IMR-90 (cell line): ENCODE results near the gene SEC16A. TPM values are rescaled to one million over a fixed set of nuclear protein-coding genes. Genes with fewer than 3 reads are reported as not detected.

Experiments
- ATAC-seq: fragments of 200-7000 bp; cut with Tn5 transposase; 2 replicates; pipeline ENCODE4 v1.9.1; 2020; ENCODE audit warnings: low read depth, mild to moderate bottlenecking, moderate library complexity
- BruUV-seq: library from RNA; stranded (reverse); fragments of 400-500 nt; replicated peaks from 2 replicates; lab custom pipeline; 2021; lab: Mats Ljungman, UMichigan
- CTCF ChIA-PET: fragments of 300-600 bp; formaldehyde crosslinking; extraction: SDS; loops from one replicate; lab custom pipeline; 2021; ENCODE audit warnings: antibody characterized with exemption; lab: Yijun Ruan, JAX
- POLR2A ChIA-PET: fragments of 300-600 bp; sonication (Branson Sonifier 250); formaldehyde crosslinking; loops from one replicate; lab custom pipeline; 2022; ENCODE audit warnings: antibody characterized with exemption; ENCODE audit not compliant: unreplicated experiment; lab: Charles Lee
- DNase-seq: peaks from one replicate; pipeline ENCODE4 v3.0.0; 2013
- H2AFZ ChIP-seq: replicated peaks from 2 replicates; pipeline ENCODE3; 2013; ENCODE audit warnings: low read length, mild to moderate bottlenecking; ENCODE audit not compliant: poor library complexity
- H2AK5ac ChIP-seq: 2 replicates; pipeline ENCODE4 v1.6.1; 2013; ENCODE audit warnings: low read depth, low read length, inconsistent platforms
- H2AK9ac ChIP-seq: replicated peaks from 2 replicates; pipeline ENCODE3; 2013; ENCODE audit warnings: mild to moderate bottlenecking, low read depth, low read length, moderate library complexity; ENCODE audit not compliant: poor library complexity
- H2BK120ac ChIP-seq: 2 replicates; pipeline ENCODE4 v1.6.1; 2013; ENCODE audit warnings: low read depth, low read length, inconsistent platforms
- H2BK15ac ChIP-seq: 3 replicates; pipeline ENCODE4 v1.6.1; 2013; ENCODE audit warnings: low read depth, low read length, inconsistent platforms
- H2BK20ac ChIP-seq: 2 replicates; pipeline ENCODE4 v1.6.1; 2013; ENCODE audit warnings: low read depth, mild to moderate bottlenecking, inconsistent platforms, low read length, moderate library complexity
- H2BK5ac ChIP-seq: 2 replicates; pipeline ENCODE4 v1.6.1; 2013; ENCODE audit warnings: mild to moderate bottlenecking, low read depth, low read length, inconsistent platforms; ENCODE audit not compliant: poor library complexity, severe bottlenecking
- H3K14ac ChIP-seq: replicated peaks from 2 replicates; pipeline ENCODE4 v1.6.1; 2013; ENCODE audit warnings: low read depth, low read length, inconsistent platforms
- H3K18ac ChIP-seq: 2 replicates; pipeline ENCODE4 v1.6.1; 2013; ENCODE audit warnings: low read depth, low read length, control low read depth
- H3K23ac ChIP-seq: 2 replicates; pipeline ENCODE4 v1.6.1; 2013; ENCODE audit warnings: low read depth, low read length, inconsistent platforms
- H3K27ac ChIP-seq: 2 replicates; pipeline ENCODE4 v1.5.1; 2013; ENCODE audit warnings: mild to moderate bottlenecking, control low read depth, low read length; ENCODE audit not compliant: insufficient read depth
- H3K27me3 ChIP-seq: 2 replicates; pipeline ENCODE4 v1.6.1; 2013; ENCODE audit warnings: low read length; ENCODE audit not compliant: control insufficient read depth, insufficient read depth
- H3K36me3 ChIP-seq: 2 replicates; pipeline ENCODE4 v1.6.1; 2013; ENCODE audit warnings: low read length, mixed read lengths; ENCODE audit not compliant: control insufficient read depth, insufficient read depth
- H3K4ac ChIP-seq: 2 replicates; pipeline ENCODE4 v1.6.1; 2013; ENCODE audit warnings: low read depth, low read length, inconsistent platforms
- H3K4me1 ChIP-seq: 2 replicates; pipeline ENCODE4 v1.6.1; 2013; ENCODE audit warnings: low read length, mixed read lengths; ENCODE audit not compliant: control insufficient read depth, insufficient read depth
- H3K4me2 ChIP-seq: 2 replicates; pipeline ENCODE4 v1.6.1; 2013; ENCODE audit warnings: low read depth, mild to moderate bottlenecking, control low read depth, low read length, moderate library complexity
- H3K4me3 ChIP-seq: 2 replicates; pipeline ENCODE4 v1.5.1; 2013; ENCODE audit warnings: low read depth, mild to moderate bottlenecking, control low read depth, low read length, moderate library complexity; ENCODE audit not compliant: insufficient read depth
- H3K56ac ChIP-seq: 2 replicates; pipeline ENCODE4 v1.6.1; 2013; ENCODE audit warnings: low read length, inconsistent platforms; ENCODE audit not compliant: insufficient read depth; ENCODE audit errors: extremely low read depth
- H3K79me1 ChIP-seq, 2 experiments: 2 replicates each; pipeline ENCODE4 v1.6.1; 2013; ENCODE audit warnings: low read length in 2 of 2, inconsistent platforms in 1 of 2, low read depth in 1 of 2
- H3K9ac ChIP-seq: 2 replicates; pipeline ENCODE4 v1.6.1; 2013; ENCODE audit warnings: low read depth, low read length, control low read depth
- H3K9me1 ChIP-seq: 2 replicates; pipeline ENCODE4 v1.6.1; 2013; ENCODE audit warnings: low read length, inconsistent platforms; ENCODE audit not compliant: insufficient read depth
- H3K9me3 ChIP-seq: 2 replicates; pipeline ENCODE4 v1.6.1; 2013; ENCODE audit warnings: low read length; ENCODE audit not compliant: control insufficient read depth, insufficient read depth
- H4K20me1 ChIP-seq: 2 replicates; pipeline ENCODE4 v1.6.1; 2013; ENCODE audit warnings: low read length, inconsistent platforms; ENCODE audit not compliant: insufficient read depth
- H4K5ac ChIP-seq: 2 replicates; pipeline ENCODE4 v1.6.1; 2013; ENCODE audit warnings: mild to moderate bottlenecking, low read depth, low read length, control low read depth
- H4K8ac ChIP-seq, 2 experiments: 2 replicates each; pipeline ENCODE4 v1.6.1; 2013; ENCODE audit warnings: low read depth in 2 of 2, low read length in 2 of 2, control low read depth in 1 of 2, inconsistent platforms in 1 of 2
- H4K91ac ChIP-seq: 2 replicates; pipeline ENCODE4 v1.6.1; 2013; ENCODE audit warnings: low read depth, low read length, inconsistent platforms; ENCODE audit not compliant: insufficient read depth
- BHLHE40 ChIP-seq: fragments of 150-350 bp; IDR thresholded peaks from 2 replicates; pipeline ENCODE4 v1.6.1; 2016; ENCODE audit warnings: mild to moderate bottlenecking, low read depth, low read length
- CEBPB ChIP-seq: IDR thresholded peaks from 2 replicates; pipeline ENCODE4 v1.6.1; 2012; ENCODE audit warnings: low read depth, low read length, improper control_type of control experiment
- CHD1 ChIP-seq: IDR thresholded peaks from 2 replicates; pipeline ENCODE4 v1.6.1; 2012; ENCODE audit warnings: low read depth, low read length, improper control_type of control experiment
- CTCF ChIP-seq: conservative IDR thresholded peaks from 2 replicates; pipeline ENCODE4 v1.5.1; 2012; ENCODE audit warnings: mild to moderate bottlenecking, low read depth, low read length, improper control_type of control experiment
- ELK1 ChIP-seq: fragments of 150-350 bp; IDR thresholded peaks from 2 replicates; pipeline ENCODE4 v1.6.1; 2016; ENCODE audit warnings: low read depth, mild to moderate bottlenecking, low read length, moderate library complexity, borderline replicate concordance
- MAZ ChIP-seq: IDR thresholded peaks from 2 replicates; pipeline ENCODE4 v1.6.1; 2012; ENCODE audit warnings: low read depth, mild to moderate bottlenecking, low read length, improper control_type of control experiment, moderate library complexity, borderline replicate concordance
- NFE2L2 ChIP-seq: fragments of 150-350 bp; IDR thresholded peaks from 2 replicates; pipeline ENCODE4 v1.6.1; 2016; ENCODE audit warnings: low read depth, mild to moderate bottlenecking, low read length
- RCOR1 ChIP-seq: IDR thresholded peaks from 2 replicates; pipeline ENCODE4 v1.6.1; 2012; ENCODE audit warnings: mild to moderate bottlenecking, low read length, improper control_type of control experiment; ENCODE audit not compliant: insufficient replicate concordance
- SMC3 ChIP-seq: fragments of 150-350 bp; IDR thresholded peaks from 2 replicates; pipeline ENCODE4 v1.6.1; 2016; ENCODE audit warnings: low read depth, mild to moderate bottlenecking, antibody characterized with exemption, low read length, moderate library complexity
- WGBS, 2 experiments: methylation state at CpG; one replicate each; pipeline versions ENCODE4 v1.1.5 to v1.1.7; 2013; ENCODE audit warnings: missing lambda C conversion rate in 2 of 2; ENCODE audit not compliant: insufficient read length in 1 of 2; ENCODE audit errors: extremely low coverage in 2 of 2; 5-methylcytosine and 5-hydroxymethylcytosine counted together
- dilution Hi-C: fragments of 300-500 bp; cut with HindIII; formaldehyde crosslinking; loops from one replicate; pipeline ENCODE4 v1.14.3; 2018; ENCODE audit warnings: low sequenced_read_pairs; ENCODE audit not compliant: unreplicated experiment
- in situ Hi-C: fragments of 300-500 bp; cut with MboI; formaldehyde crosslinking; loops from 3 replicates; pipeline ENCODE4 v1.14.3; 2019; ENCODE audit warnings: low sequenced_read_pairs, inconsistent platforms, mixed read lengths
- intact Hi-C: fragments of 100-400 bp; cut with micrococcal nuclease; formaldehyde crosslinking; loops from 2 replicates; pipeline ENCODE4 v1.10.0; 2022
- polyA plus RNA-seq, 3 experiments: library from polyadenylated mRNA; depleted of rRNA; stranded (reverse); fragments of >200 nt; gene quantifications; 2 replicates each; pipeline ENCODE4 v1.2.3, GENCODE V29; 2012; ENCODE audit warnings: low replicate concordance in 1 of 3
- total RNA-seq: library from RNA; depleted of rRNA; stranded (reverse); fragments of >200 nt; gene quantifications from 2 replicates; pipeline ENCODE4 v1.2.3, GENCODE V29; 2012

The SEC16A gene
- total and polyA plus RNA-seq, 2 of the 4 experiments (the other 2 are of a cell fraction), result 12.2 to 48.1 TPM

- Histone ChIP-seq H3K4me1 (no peaks in the 10 kb centered on the region), H3K14ac (no peak overlapping the region), H3K9ac (no peak overlapping the region), H3K36me3 (peaks cover 84% of the 10 kb centered on the region), H3K9me1 (no peaks in the 10 kb centered on the region), H4K20me1 (peaks cover 29% of the 10 kb centered on the region), H3K4ac (no peak overlapping the region), H2BK5ac (no peak overlapping the region), H3K56ac (no peak overlapping the region), H2BK120ac (no peak overlapping the region), H4K8ac (no peak overlapping the region), H2AFZ (no peak overlapping the region), H3K23ac (no peak overlapping the region), H2BK15ac (no peak overlapping the region), H2AK9ac (no peak overlapping the region), H3K27ac (no peak overlapping the region), H3K9me3 (no peaks in the 10 kb centered on the region), H4K5ac (no peak overlapping the region), H2BK20ac (no peak overlapping the region), H3K18ac (no peak overlapping the region), H3K4me3 (no peak overlapping the region), H3K27me3 (no peaks in the 10 kb centered on the region), H3K4me2 (no peak overlapping the region), H4K91ac (no peak overlapping the region), H2AK5ac (no peak overlapping the region), H3K79me1 (peaks cover 13 to 27% of the 10 kb centered on the region in 2 experiments)
- in situ Hi-C loops, result no loop called here
- TF ChIP-seq ELK1 (no peak), CHD1 (no peak), CTCF (no peak), RCOR1 (no peak), BHLHE40 (no peak), MAZ (no peak), NFE2L2 (no peak), CEBPB (no peak), SMC3 (no peak)
- dilution Hi-C loops, result no loop called here
- CTCF ChIA-PET, result no interaction called here
- ATAC-seq, result no peak
- POLR2A ChIA-PET, result no interaction called here
- 95% methylated on average over 22 of the region's 28 CpGs; no CpG with 5 or more reads in 1 of the 2 experiments for WGBS, 2 experiments
- intact Hi-C loops, result no loop called here
- no peak for DNase-seq
- no TSS peak for BruUV-seq
Observed at GRCh38 chr9:136459425-136459824, 23.4 kb downstream of the SEC16A start.
